Gastroesophageal sphincter (tissue), 3 donors: Measurements from ENCODE around the gene BMPR2.
"Not testable (repeated sequence)": the region's sequence is repeated elsewhere in the genome, so short reads cannot be mapped to it uniquely, and the experiment has no call there.

Source experiments
- CTCF ChIP-seq, 4 experiments: fragments of 200-600 bp in 2 of 4; fragments of 450-650 bp in 2 of 4; sonication (generic) in 1 of 4; IDR thresholded peaks; one replicate each; pipeline ENCODE4 v1.5.1; 2017 to 2019; ENCODE audit warnings: antibody characterized with exemption in 4 of 4, mild to moderate bottlenecking in 2 of 4, moderate library complexity in 2 of 4
- EP300 ChIP-seq: sonication (generic); formaldehyde crosslinking; IDR thresholded peaks from one replicate; pipeline ENCODE4 v1.6.1; 2017; ENCODE audit warnings: antibody characterized with exemption, mild to moderate bottlenecking
- POLR2A ChIP-seq, 2 donors: fragments of 450-650 bp; IDR thresholded peaks; one replicate each; pipeline ENCODE4 v1.6.1; 2017; ENCODE audit warnings: antibody characterized with exemption in 2 of 2, mild to moderate bottlenecking in 2 of 2, moderate library complexity in 1 of 2
- POLR2AphosphoS5 ChIP-seq: sonication (generic); formaldehyde crosslinking; IDR thresholded peaks from one replicate; pipeline ENCODE4 v1.6.1; 2017; ENCODE audit warnings: antibody characterized with exemption

GRCh38 chr2:202503276-202503675 lies 127.1 kb downstream of the BMPR2 start:
- TF ChIP-seq CTCF (IDR thresholded peaks at IDR 0.05); POLR2A (IDR thresholded peaks at IDR 0.05); EP300; POLR2AphosphoS5: not testable (repeated sequence)
